Measurements from ENCODE around the gene IPMK.

Gene IPMK

GRCh38 chr10:58300676-58301075 lies 33.0 kb upstream of the IPMK start:
- TF ChIP-seq, protein P1, sequence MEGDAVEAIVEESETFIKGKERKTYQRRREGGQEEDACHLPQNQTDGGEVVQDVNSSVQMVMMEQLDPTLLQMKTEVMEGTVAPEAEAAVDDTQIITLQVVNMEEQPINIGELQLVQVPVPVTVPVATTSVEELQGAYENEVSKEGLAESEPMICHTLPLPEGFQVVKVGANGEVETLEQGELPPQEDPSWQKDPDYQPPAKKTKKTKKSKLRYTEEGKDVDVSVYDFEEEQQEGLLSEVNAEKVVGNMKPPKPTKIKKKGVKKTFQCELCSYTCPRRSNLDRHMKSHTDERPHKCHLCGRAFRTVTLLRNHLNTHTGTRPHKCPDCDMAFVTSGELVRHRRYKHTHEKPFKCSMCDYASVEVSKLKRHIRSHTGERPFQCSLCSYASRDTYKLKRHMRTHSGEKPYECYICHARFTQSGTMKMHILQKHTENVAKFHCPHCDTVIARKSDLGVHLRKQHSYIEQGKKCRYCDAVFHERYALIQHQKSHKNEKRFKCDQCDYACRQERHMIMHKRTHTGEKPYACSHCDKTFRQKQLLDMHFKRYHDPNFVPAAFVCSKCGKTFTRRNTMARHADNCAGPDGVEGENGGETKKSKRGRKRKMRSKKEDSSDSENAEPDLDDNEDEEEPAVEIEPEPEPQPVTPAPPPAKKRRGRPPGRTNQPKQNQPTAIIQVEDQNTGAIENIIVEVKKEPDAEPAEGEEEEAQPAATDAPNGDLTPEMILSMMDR (IDR thresholded peaks at IDR 0.05; ENCODE audit: insufficient read depth, missing control alignments) = no peak
- DNase-seq (ENCODE audit: insufficient read length, low spot score) (no peak), FAIRE-seq (peak; percentile 29)

GRCh38 chr10:58299580-58299979 lies 31.9 kb upstream of the IPMK start:
- TF ChIP-seq, protein P1 (IDR thresholded peaks at IDR 0.05; ENCODE audit: insufficient read depth, missing control alignments) = peak; percentile 94
- DNase-seq (ENCODE audit: insufficient read length, low spot score) = peak; percentile 38
- peak; percentile 91 for FAIRE-seq

GRCh38 chr10:58293989-58294388 lies 26.3 kb upstream of the IPMK start:
- TF ChIP-seq, protein P1 (IDR thresholded peaks at IDR 0.05; ENCODE audit: insufficient read depth, missing control alignments) = no peak
- DNase-seq (ENCODE audit: insufficient read length, low spot score) (no peak), FAIRE-seq (no peak)

DNA sequence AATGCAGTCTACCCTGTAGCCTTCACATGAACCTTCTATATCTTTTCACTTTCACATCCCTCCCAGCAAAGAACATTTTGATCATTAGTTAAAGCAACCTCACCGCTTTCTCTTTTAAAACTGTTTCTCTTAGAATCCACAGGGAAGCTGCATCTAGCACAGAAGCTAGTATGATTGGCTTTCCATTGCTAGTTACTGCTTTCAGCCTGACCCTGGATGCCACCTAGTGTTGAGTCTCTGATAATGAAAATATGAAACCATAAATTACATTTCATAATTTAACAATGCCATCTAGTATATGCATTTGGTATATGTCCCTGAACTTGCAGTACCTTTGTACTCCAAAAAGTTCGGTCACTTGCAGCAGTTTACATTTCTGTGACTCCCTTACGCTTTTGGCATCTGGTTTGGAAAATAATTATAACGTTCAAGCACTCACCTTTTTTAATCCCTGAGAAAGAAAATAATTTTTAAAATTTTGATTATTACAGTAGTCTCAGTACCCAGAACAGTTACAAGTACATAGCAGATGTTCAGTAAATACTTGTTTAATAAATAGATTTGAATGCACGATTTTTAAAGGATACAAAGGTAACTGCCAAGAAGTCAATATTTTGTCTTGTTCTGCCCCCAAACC lies 24.0 kb upstream of the IPMK start:
- no peak for DNase-seq (ENCODE audit: insufficient read length, low spot score)
- FAIRE-seq = peak; percentile 64
- TF ChIP-seq, protein P1 (IDR thresholded peaks at IDR 0.05; ENCODE audit: insufficient read depth, missing control alignments) = peak; percentile 80

DNA sequence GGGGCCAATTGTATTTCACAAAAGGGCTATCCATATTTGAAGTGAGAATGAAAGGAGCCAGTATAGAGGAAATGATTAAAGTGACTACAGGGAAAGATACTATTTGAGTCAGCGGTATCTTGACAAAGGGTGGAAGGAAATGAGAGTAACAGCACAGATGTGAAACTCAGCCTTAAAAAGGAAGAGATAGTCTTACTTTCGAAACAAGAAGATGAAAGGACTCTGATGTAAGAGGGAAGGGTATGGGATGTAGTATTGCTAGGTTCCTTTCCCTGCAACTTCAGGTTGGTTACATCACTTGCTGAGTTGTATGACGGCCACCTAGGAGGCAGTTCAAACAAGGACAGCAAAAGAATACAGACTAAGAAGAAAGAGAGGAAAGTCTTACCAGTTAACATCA lies 14.9 kb upstream of the IPMK start:
- no peak for DNase-seq (ENCODE audit: insufficient read length, low spot score)
- no peak for FAIRE-seq
- TF ChIP-seq, protein P1 (IDR thresholded peaks at IDR 0.05; ENCODE audit: insufficient read depth, missing control alignments) = no peak

- FAIRE-seq = no peak
- no peak for DNase-seq (ENCODE audit: insufficient read length, low spot score)
- TF ChIP-seq, protein P1 (IDR thresholded peaks at IDR 0.05; ENCODE audit: insufficient read depth, missing control alignments) = no peak
Observed at GRCh38 chr10:58281092-58281752, 13.5 kb upstream of the IPMK start.

- DNase-seq (ENCODE audit: insufficient read length, low spot score) (no peak), FAIRE-seq (no peak)
- TF ChIP-seq, protein P1 (IDR thresholded peaks at IDR 0.05; ENCODE audit: insufficient read depth, missing control alignments) = no peak
Observed at GRCh38 chr10:58280477-58280876, 12.8 kb upstream of the IPMK start.
